IPS-20b (cell line): Measurements from ENCODE around the gene ASCL3.
"Not testable (repeated sequence)": the region's sequence is repeated elsewhere in the genome, so short reads cannot be mapped to it uniquely, and the experiment has no call there.

Experiments
- H3K27ac ChIP-seq: one replicate; pipeline ENCODE4 v1.5.1; 2013; ENCODE audit warnings: low read length
- H3K27me3 ChIP-seq: 2 replicates; pipeline ENCODE4 v1.6.1; 2013; ENCODE audit warnings: mild to moderate bottlenecking, low read length, inconsistent platforms; ENCODE audit not compliant: insufficient read depth
- H3K36me3 ChIP-seq: 2 replicates; pipeline ENCODE4 v1.6.1; 2013; ENCODE audit warnings: low read depth, mild to moderate bottlenecking, inconsistent platforms, low read length, moderate library complexity; ENCODE audit not compliant: insufficient read depth
- H3K4me1 ChIP-seq: 2 replicates; pipeline ENCODE4 v1.6.1; 2013; ENCODE audit warnings: mild to moderate bottlenecking, control low read depth, inconsistent platforms, low read length, moderate library complexity; ENCODE audit not compliant: insufficient read depth
- H3K4me3 ChIP-seq: 2 replicates; pipeline ENCODE4 v1.5.1; 2013; ENCODE audit warnings: mild to moderate bottlenecking, low read length, inconsistent platforms
- H3K9ac ChIP-seq: 2 replicates; pipeline ENCODE4 v1.6.1; 2013; ENCODE audit warnings: low read depth, mild to moderate bottlenecking, inconsistent platforms, low read length, moderate library complexity
- H3K9me3 ChIP-seq: 2 replicates; pipeline ENCODE4 v1.6.1; 2013; ENCODE audit warnings: mild to moderate bottlenecking, low read depth, low read length, inconsistent platforms; ENCODE audit not compliant: insufficient read depth

ASCL3 gene, protein sequence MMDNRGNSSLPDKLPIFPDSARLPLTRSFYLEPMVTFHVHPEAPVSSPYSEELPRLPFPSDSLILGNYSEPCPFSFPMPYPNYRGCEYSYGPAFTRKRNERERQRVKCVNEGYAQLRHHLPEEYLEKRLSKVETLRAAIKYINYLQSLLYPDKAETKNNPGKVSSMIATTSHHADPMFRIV

DNA sequence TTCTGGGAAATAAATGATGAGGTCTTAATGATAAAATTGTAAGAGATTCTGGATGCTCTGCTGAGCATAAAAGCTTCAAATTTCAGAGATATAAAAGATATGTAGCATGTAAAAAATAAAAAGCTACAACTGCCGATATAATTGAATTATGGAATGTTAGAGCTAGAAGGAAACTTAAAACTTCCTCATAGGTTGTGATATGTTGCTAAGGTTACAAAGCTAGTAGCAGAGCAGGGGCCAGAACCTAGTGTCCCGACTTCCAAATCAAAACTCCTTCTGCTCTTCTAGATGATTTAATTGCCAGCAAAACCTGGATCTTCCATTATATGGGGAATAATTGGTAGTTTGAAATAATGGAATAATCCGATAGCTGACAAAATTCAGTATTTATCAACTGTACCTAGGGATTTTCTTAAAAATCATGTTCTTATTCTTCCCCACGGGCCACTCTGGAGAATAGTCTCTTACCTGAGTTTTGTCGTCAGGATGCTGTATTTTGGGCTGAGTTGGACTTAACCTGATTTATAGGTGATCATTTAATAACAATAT, at the start of gene ASCL3:
ASCL3 (minus strand) TSS at position 499 of the 549 bp plus-strand sequence. CDS start 4,855 bp downstream, outside the sequence.
- H3K4me3 ChIP-seq: no peak within 1 kb of the TSS
- no peaks in the 10 kb centered on the region for H3K27me3 ChIP-seq
- no peak within 1 kb of the TSS for H3K9ac ChIP-seq
- H3K9me3 ChIP-seq: no peaks in the 10 kb centered on the region
- no peak within 1 kb of the TSS for H3K27ac ChIP-seq
- no peaks in the 10 kb centered on the region for H3K4me1 ChIP-seq
- H3K36me3 ChIP-seq: no peaks in the 10 kb centered on the region

DNA sequence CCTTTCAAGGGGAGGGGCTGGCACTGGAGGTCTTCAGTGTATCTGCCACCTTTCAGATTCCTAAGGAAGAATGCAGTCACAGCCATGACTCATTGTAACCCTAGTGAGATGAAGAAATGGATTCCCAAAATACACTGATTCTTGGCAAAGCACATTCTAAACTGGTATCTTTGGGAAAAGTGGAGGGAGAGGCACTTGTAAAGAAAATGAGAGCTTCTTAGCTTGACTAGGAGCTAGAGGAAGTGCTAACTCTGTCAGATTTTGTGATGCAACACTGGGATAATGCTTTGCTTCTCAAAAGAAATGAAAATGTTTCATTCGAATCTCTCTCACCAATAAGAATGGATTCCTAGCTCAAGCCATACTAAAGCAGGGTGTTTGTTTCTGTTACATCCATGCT, 46.6 kb upstream of the ASCL3 start:
- H3K27me3 ChIP-seq: no peaks in the 10 kb centered on the region
- no peak overlapping the region for H3K9ac ChIP-seq
- H3K27ac ChIP-seq: no peak overlapping the region
- no peak overlapping the region for H3K4me3 ChIP-seq
- no peaks in the 10 kb centered on the region for H3K36me3 ChIP-seq
- H3K4me1 ChIP-seq: peaks cover 5% of the 10 kb centered on the region; the same call in 1 of the 2 replicates
- no peaks in the 10 kb centered on the region for H3K9me3 ChIP-seq

DNA sequence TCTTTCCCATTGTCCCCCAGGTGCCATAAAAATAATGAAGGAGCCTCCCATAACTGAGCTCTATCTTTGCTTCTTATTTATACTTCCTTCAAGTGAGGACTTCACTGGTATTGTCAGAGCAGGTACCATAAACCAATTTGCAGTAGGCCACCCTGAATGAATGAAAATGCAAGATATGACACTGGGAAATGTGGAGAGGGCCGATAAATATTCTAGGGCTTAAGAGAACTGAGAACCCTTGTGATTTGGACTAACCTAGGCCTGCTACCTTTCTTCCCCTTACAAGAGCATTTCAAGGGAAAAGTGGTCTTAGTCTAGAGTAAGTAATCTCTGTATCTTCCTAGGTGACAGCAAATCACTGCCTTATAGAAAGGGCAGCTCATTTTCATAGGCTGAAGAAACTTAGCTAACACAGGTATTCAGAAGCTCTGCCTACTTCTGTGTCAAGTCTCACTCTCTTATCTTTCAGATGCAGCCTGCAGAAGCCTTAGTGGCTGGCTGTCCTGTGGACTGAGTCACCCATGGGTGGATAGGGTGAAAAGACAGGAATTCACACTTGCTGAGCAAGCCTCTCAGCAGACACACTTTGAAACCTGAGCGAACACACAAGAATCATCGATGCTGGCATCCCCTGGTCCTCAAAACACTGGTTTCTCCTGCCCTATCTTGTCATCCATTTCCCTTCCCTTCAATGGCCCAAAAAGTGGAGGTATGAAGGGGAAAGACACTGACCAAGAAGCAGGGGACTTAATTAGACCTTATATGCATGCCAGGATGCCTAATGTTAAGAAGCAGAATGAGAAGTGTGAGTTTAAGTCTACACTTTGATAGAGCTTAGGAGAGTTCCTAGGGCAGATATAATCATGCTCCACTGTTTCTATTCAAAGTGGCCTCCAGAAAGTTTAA, 45.8 kb upstream of the ASCL3 start:
- Histone ChIP-seq H3K9ac (no peak overlapping the region), H3K4me1 (peaks cover 5% of the 10 kb centered on the region; the same call in 1 of the 2 replicates), H3K9me3 (no peaks in the 10 kb centered on the region), H3K27me3 (no peaks in the 10 kb centered on the region), H3K27ac (no peak overlapping the region), H3K4me3 (no peak overlapping the region), H3K36me3 (no peaks in the 10 kb centered on the region)

DNA sequence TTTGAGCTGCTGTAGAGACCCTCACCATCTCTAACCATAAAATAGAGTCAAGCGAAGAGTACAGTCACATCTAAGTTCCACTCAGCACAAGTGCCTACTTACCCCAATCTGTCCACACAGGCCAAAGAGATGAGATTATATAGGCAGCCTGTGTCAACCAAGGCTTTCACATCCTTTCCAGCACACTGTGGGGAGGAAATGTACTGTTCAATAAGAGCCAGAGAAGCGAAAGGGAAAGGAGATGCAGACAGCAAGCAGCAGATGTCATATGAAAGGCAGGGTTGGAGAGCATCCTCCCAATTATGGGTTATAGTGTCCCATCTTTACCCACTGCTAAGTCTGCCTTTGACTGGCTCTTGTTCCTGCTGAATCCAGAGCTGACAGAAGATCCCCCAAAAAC, 44.6 kb upstream of the ASCL3 start:
- no peak overlapping the region for H3K27ac ChIP-seq
- no peak overlapping the region for H3K4me3 ChIP-seq
- H3K9me3 ChIP-seq: no peaks in the 10 kb centered on the region
- peaks cover 5% of the 10 kb centered on the region; the same call in 1 of the 2 replicates for H3K4me1 ChIP-seq
- no peak overlapping the region for H3K9ac ChIP-seq
- H3K36me3 ChIP-seq: no peaks in the 10 kb centered on the region
- H3K27me3 ChIP-seq: no peaks in the 10 kb centered on the region

DNA sequence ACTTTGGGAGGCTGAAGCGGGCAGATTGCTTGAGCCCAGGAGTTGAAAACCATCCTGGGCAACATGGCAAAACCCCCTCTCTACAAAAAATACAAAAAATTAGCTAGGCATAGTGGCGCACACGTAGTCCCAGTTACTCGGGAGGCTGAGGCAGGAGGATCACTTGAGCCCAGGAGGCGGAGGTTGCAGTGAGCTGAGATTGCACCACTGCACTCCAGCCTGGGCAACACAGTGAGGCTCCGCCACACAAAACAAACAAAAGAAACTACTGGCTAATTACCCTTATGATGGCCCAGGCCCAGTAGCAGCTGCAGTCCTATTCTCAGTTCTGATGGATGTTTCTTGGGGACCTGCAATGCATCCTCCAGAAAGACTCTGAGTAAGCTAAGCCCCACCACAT, 44.0 kb upstream of the ASCL3 start:
- H3K27ac ChIP-seq, H3K4me1 ChIP-seq, H3K36me3 ChIP-seq, H3K4me3 ChIP-seq, H3K27me3 ChIP-seq, H3K9me3 ChIP-seq, H3K9ac ChIP-seq: not testable (repeated sequence)

DNA sequence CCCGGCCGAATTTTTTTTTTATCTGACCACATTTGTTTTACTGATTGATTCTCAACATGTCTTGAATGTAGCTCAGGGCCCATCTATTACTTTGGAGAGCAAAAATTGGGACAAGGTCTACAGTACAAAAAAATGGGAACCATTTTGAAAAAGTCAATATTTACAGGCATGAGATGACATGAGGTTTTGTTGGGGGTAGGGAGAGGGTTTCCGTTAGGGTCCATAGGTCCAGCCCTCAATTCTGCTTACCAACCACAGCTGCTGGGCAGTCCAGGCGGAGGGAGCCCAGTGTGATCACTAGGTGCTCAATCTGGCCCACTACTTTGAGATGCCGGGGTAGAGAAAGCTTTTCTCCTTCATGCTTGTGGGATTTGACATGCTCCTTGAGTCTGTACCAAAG, 42.6 kb upstream of the ASCL3 start:
- H3K27me3 ChIP-seq: no peaks in the 10 kb centered on the region
- no peak overlapping the region for H3K27ac ChIP-seq
- H3K36me3 ChIP-seq: no peaks in the 10 kb centered on the region
- no peaks in the 10 kb centered on the region for H3K9me3 ChIP-seq
- no peak overlapping the region for H3K4me3 ChIP-seq
- H3K9ac ChIP-seq: no peak overlapping the region
- peaks cover 5% of the 10 kb centered on the region; the same call in 1 of the 2 replicates for H3K4me1 ChIP-seq

DNA sequence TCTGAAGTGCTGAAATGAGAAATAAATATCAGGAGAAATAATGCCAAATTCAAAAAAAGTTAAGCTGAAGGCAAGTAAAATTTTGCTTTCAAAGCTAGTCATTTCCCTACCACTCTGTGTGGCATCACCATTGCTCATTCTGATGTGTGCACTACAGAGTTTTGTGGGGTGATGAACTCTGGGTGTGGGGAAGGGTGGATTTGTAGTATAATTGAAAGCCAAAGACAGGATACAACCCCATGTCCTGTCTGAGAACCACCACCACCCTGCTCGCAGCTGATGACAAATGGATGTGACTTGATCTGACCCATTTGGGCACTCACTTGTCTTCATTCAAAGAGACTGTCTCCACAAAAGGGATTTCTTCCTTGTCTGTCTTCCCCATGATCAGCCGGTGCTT, 40.7 kb upstream of the ASCL3 start:
- no peaks in the 10 kb centered on the region for H3K9me3 ChIP-seq
- H3K9ac ChIP-seq: no peak overlapping the region
- H3K4me3 ChIP-seq: no peak overlapping the region
- H3K36me3 ChIP-seq: no peaks in the 10 kb centered on the region
- no peaks in the 10 kb centered on the region for H3K27me3 ChIP-seq
- H3K4me1 ChIP-seq: no peaks in the 10 kb centered on the region; the same call in 1 of the 2 replicates
- no peak overlapping the region for H3K27ac ChIP-seq

DNA sequence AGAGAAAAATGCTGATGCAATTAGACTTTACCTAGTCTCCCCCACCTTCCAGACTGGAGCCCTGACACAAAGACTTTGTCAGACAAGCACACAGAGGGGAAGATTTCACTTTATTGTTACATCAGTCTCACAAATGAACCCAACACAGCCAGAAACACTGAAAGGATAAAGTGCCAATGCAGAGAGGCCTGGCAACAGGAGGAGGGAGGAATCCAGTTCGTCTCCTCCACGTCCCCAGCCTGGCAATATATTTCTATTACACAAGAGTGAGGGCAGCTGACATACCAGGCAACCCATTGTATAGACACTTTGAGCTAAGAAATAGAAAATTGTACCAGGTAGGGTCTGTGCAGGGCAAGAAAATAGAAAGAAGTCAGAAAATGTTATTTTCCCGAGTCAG, 37.7 kb upstream of the ASCL3 start:
- H3K9ac ChIP-seq: no peak overlapping the region
- no peaks in the 10 kb centered on the region for H3K36me3 ChIP-seq
- H3K27ac ChIP-seq: no peak overlapping the region
- H3K4me1 ChIP-seq: no peaks in the 10 kb centered on the region
- H3K27me3 ChIP-seq: no peaks in the 10 kb centered on the region
- H3K9me3 ChIP-seq: no peaks in the 10 kb centered on the region
- H3K4me3 ChIP-seq: no peak overlapping the region

DNA sequence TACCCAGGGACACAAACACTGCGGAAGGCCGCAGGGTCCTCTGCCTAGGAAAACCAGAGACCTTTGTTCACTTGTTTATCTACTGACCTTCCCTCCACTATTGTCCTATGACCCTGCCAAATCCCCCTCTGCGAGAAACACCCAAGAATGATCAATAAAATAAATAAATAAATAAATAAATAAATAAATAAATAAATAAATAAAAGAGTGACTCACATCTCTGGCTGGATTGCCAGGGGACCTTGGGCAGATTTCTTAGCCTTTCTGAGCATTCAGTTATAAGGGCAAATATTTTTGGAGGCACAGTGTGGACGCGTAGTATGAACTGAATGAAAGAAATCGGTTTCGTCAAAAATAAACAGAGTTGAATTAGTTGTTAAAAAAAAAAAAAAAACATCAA, 36.5 kb upstream of the ASCL3 start:
- H3K36me3 ChIP-seq, H3K9me3 ChIP-seq, H3K4me3 ChIP-seq, H3K9ac ChIP-seq, H3K27ac ChIP-seq, H3K27me3 ChIP-seq, H3K4me1 ChIP-seq: not testable (repeated sequence)

DNA sequence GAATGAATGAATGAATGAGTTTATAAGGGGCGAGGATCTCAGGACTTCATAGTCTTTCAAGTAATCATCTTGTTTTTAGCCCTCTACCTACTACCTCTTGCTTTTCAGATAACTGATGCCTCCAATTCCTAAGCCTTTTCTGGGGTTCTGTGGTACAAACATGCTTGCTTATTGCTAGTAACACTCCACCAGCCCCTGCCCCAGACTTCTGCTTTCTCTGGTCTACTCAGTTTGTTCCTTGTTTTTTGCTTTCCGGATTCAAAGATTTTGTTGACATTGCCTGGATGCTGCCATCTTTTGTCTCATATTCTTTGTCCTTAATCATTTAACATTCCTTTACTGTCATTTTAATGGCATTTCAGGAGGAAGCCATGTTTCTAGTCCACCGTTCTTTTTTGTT, 30.3 kb upstream of the ASCL3 start:
- Histone ChIP-seq H3K27me3 (no peaks in the 10 kb centered on the region), H3K9me3 (no peaks in the 10 kb centered on the region), H3K9ac (no peak overlapping the region), H3K27ac (no peak overlapping the region), H3K4me3 (no peak overlapping the region), H3K36me3 (no peaks in the 10 kb centered on the region), H3K4me1 (no peaks in the 10 kb centered on the region)

DNA sequence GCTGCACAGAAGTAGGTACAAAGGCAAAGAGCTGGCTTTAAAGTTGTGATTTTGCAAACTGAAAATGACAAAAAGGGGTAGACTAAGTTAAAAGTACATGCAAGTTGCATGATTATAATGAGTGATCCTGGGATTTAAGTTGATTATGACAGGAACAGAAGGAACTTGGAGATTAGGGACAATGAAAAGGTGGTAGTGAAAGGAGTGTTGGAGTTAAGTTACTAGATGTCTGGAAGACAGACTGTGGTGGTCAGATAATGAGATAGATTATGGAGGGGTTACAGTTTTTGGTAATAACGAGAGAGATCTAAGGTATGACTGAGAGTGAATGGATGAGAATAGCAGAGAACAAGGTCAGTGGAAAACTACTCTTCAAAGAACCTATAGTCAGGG, 29.1 kb upstream of the ASCL3 start:
- H3K9me3 ChIP-seq: no peaks in the 10 kb centered on the region

More for the DNA sequence above, 29.1 kb upstream of the ASCL3 start:
- H3K27ac ChIP-seq: no peak overlapping the region
- H3K4me3 ChIP-seq: no peak overlapping the region
- H3K9ac ChIP-seq: no peak overlapping the region
- H3K4me1 ChIP-seq: no peaks in the 10 kb centered on the region
- H3K36me3 ChIP-seq: no peaks in the 10 kb centered on the region
- H3K27me3 ChIP-seq: no peaks in the 10 kb centered on the region
